MM.1S (cell line): ENCODE results near the gene WFDC5.

Experiments
- DNase-seq: peaks from one replicate; pipeline ENCODE4 v3.0.0-alpha.2; 2015
- H2AFZ ChIP-seq: fragments of 300-600 bp; sonication (generic); 2 replicates; pipeline ENCODE4 v1.6.0; 2016; ENCODE audit warnings: antibody characterized with exemption, low read length
- H3F3A ChIP-seq: fragments of 300-600 bp; sonication (generic); 2 replicates; pipeline ENCODE4 v1.6.1; 2016; ENCODE audit warnings: mild to moderate bottlenecking, antibody characterized with exemption, low read length, moderate library complexity, mixed read lengths; ENCODE audit not compliant: insufficient read depth
- H3K27ac ChIP-seq: fragments of 300-600 bp; sonication (generic); 2 replicates; pipeline ENCODE4 v1.5.1; 2016; ENCODE audit warnings: mild to moderate bottlenecking, low read length
- H3K27me3 ChIP-seq: fragments of 300-600 bp; sonication (generic); replicated peaks from 2 replicates; pipeline ENCODE4 v1.6.0; 2016; ENCODE audit warnings: low read length; ENCODE audit not compliant: insufficient read depth
- H3K36me3 ChIP-seq: fragments of 300-600 bp; sonication (generic); replicated peaks from 2 replicates; pipeline ENCODE4 v1.6.1; 2016; ENCODE audit warnings: mild to moderate bottlenecking, low read length, mixed read lengths; ENCODE audit not compliant: insufficient read depth
- H3K4me1 ChIP-seq: fragments of 300-600 bp; sonication (generic); 2 replicates; pipeline ENCODE4 v1.6.1; 2016; ENCODE audit warnings: low read length, mixed read lengths
- H3K4me2 ChIP-seq: fragments of 300-600 bp; sonication (generic); 2 replicates; pipeline ENCODE4 v1.6.0; 2016; ENCODE audit warnings: low read depth, low read length
- H3K4me3 ChIP-seq: fragments of 300-600 bp; sonication (generic); 2 replicates; pipeline ENCODE4 v1.5.1; 2016; ENCODE audit warnings: low read length, mixed read lengths
- H3K79me2 ChIP-seq: fragments of 300-600 bp; sonication (generic); 2 replicates; pipeline ENCODE4 v1.6.1; 2016; ENCODE audit warnings: mixed run types, low read length, mixed read lengths
- H3K9ac ChIP-seq: fragments of 300-600 bp; sonication (generic); 2 replicates; pipeline ENCODE4 v1.6.1; 2016; ENCODE audit warnings: low read length, mixed read lengths
- H3K9me2 ChIP-seq: fragments of 300-600 bp; sonication (generic); replicated peaks from 2 replicates; pipeline ENCODE4 v1.6.1; 2016; ENCODE audit warnings: mild to moderate bottlenecking, low read length, mixed read lengths; ENCODE audit not compliant: insufficient read depth
- H3K9me3 ChIP-seq: fragments of 300-600 bp; sonication (generic); replicated peaks from 2 replicates; pipeline ENCODE4 v1.6.1; 2016; ENCODE audit warnings: mild to moderate bottlenecking, low read length, mixed read lengths; ENCODE audit not compliant: insufficient read depth
- H4K20me1 ChIP-seq: fragments of 300-600 bp; sonication (generic); 2 replicates; pipeline ENCODE4 v1.6.1; 2016; ENCODE audit warnings: mild to moderate bottlenecking, low read length, moderate library complexity, mixed read lengths; ENCODE audit not compliant: insufficient read depth
- CTCF ChIP-seq: fragments of 300-600 bp; sonication (generic); IDR thresholded peaks from 2 replicates; pipeline ENCODE4 v1.5.1; 2016; ENCODE audit warnings: antibody characterized with exemption, low read length, mixed read lengths
- EZH2 ChIP-seq: fragments of 300-600 bp; sonication (generic); optimal IDR thresholded peaks from 2 replicates; pipeline ENCODE3; 2017; ENCODE audit warnings: low read depth, mild to moderate bottlenecking, antibody characterized with exemption, low read length, mixed read lengths
- EZH2phosphoT487 ChIP-seq: fragments of 300-600 bp; sonication (generic); IDR thresholded peaks from 2 replicates; pipeline ENCODE4 v1.6.1; 2018; ENCODE audit warnings: antibody characterized with exemption, low read length

Gene WFDC5

GRCh38 chr20:45101333-45101850, 13.6 kb downstream of the WFDC5 start:
- H3K79me2 ChIP-seq, result no peaks in the 10 kb centered on the region
- no peak for DNase-seq
- no peaks in the 10 kb centered on the region for H3K9me2 ChIP-seq
- H3K27me3 ChIP-seq, result no peaks in the 10 kb centered on the region
- H3K4me2 ChIP-seq, result peak overlapping the region; percentile 50; the same call in 1 of the 2 replicates
- no peaks in the 10 kb centered on the region for H4K20me1 ChIP-seq
- no peaks in the 10 kb centered on the region for H3F3A ChIP-seq
- TF ChIP-seq EZH2phosphoT487 (no peak), EZH2 (no peak), CTCF (no peak)
- H3K9ac ChIP-seq, result no peak overlapping the region
- H3K9me3 ChIP-seq, result no peaks in the 10 kb centered on the region
- H3K27ac ChIP-seq, result no peak overlapping the region
- H2AFZ ChIP-seq, result no peak overlapping the region
- peak overlapping the region; percentile 18; the same call in 1 of the 2 replicates for H3K4me3 ChIP-seq
- no peaks in the 10 kb centered on the region for H3K4me1 ChIP-seq
- no peaks in the 10 kb centered on the region for H3K36me3 ChIP-seq

- H3K4me2 ChIP-seq, result peak within 1 kb of the TSS; percentile 50; the same call in 1 of the 2 replicates
- no peaks in the 10 kb centered on the region for H3F3A ChIP-seq
- no peaks in the 10 kb centered on the region for H3K79me2 ChIP-seq
- no peak within 1 kb of the TSS for H3K9ac ChIP-seq
- H3K27ac ChIP-seq, result no peak within 1 kb of the TSS
- TF ChIP-seq EZH2phosphoT487, result no peak
- no peak for TF ChIP-seq EZH2
- TF ChIP-seq CTCF, result no peak
- no peaks in the 10 kb centered on the region for H3K4me1 ChIP-seq
- no peaks in the 10 kb centered on the region for H3K9me2 ChIP-seq
- no peaks in the 10 kb centered on the region for H3K9me3 ChIP-seq
- peak within 1 kb of the TSS; percentile 18 for H3K4me3 ChIP-seq
- no peaks in the 10 kb centered on the region for H3K27me3 ChIP-seq
- no peaks in the 10 kb centered on the region for H4K20me1 ChIP-seq
- no peak within 1 kb of the TSS for H2AFZ ChIP-seq
- DNase-seq, result no peak
- H3K36me3 ChIP-seq, result no peaks in the 10 kb centered on the region
Measured at GRCh38 chr20:45100563-45101245, 14.3 kb downstream of the WFDC5 start, which contains the start of gene KCNS1. Gene KCNS1, minus strand, starts transcription at chr20:45101127. Its CDS starts 1,891 bp downstream, at chr20:45099236.

GRCh38 chr20:45098103-45098773, 16.7 kb downstream of the WFDC5 start:
- H3K4me2 ChIP-seq, result no peak overlapping the region
- no peaks in the 10 kb centered on the region for H3K9me3 ChIP-seq
- TF ChIP-seq CTCF (no peak), EZH2 (no peak), EZH2phosphoT487 (no peak)
- no peak overlapping the region for H3K9ac ChIP-seq
- no peaks in the 10 kb centered on the region for H3F3A ChIP-seq
- H3K27ac ChIP-seq, result no peak overlapping the region
- H4K20me1 ChIP-seq, result no peaks in the 10 kb centered on the region
- H3K4me1 ChIP-seq, result no peaks in the 10 kb centered on the region
- H3K9me2 ChIP-seq, result no peaks in the 10 kb centered on the region
- H3K27me3 ChIP-seq, result no peaks in the 10 kb centered on the region
- no peak overlapping the region for H2AFZ ChIP-seq
- no peaks in the 10 kb centered on the region for H3K36me3 ChIP-seq
- H3K79me2 ChIP-seq, result no peaks in the 10 kb centered on the region
- H3K4me3 ChIP-seq, result no peak overlapping the region
- no peak for DNase-seq
